ACC112 (cell line): ENCODE results near the gene XCR1.
"Not testable (repeated sequence)": the region's sequence is repeated elsewhere in the genome, so short reads cannot be mapped to it uniquely, and the experiment has no call there.

Source experiments
- H2AFZ ChIP-seq: fragments of 200-600 bp; sonication (generic); one replicate; pipeline ENCODE4 v1.6.0; 2017; ENCODE audit warnings: antibody characterized with exemption, low read length; ENCODE audit not compliant: unreplicated experiment
- H3K27ac ChIP-seq: fragments of 200-600 bp; sonication (generic); 2 replicates; pipeline ENCODE4 v1.5.1; 2014; ENCODE audit warnings: low read depth, mild to moderate bottlenecking, antibody characterized with exemption, low read length, moderate library complexity
- H3K27me3 ChIP-seq: fragments of 200-600 bp; sonication (generic); 2 replicates; pipeline ENCODE4 v1.6.1; 2014; ENCODE audit warnings: mild to moderate bottlenecking, antibody characterized with exemption, low read length, moderate library complexity, mixed read lengths; ENCODE audit not compliant: insufficient read depth
- H3K36me3 ChIP-seq: fragments of 200-600 bp; sonication (generic); 2 replicates; pipeline ENCODE4 v1.6.1; 2016; ENCODE audit warnings: mild to moderate bottlenecking, antibody characterized with exemption, low read length, moderate library complexity, mixed read lengths; ENCODE audit not compliant: insufficient read depth
- H3K4me1 ChIP-seq: fragments of 200-600 bp; sonication (generic); one replicate; pipeline ENCODE4 v1.6.1; 2016; ENCODE audit warnings: low read length, mixed read lengths; ENCODE audit not compliant: insufficient read depth, unreplicated experiment, control insufficient read depth
- H3K4me3 ChIP-seq: fragments of 200-600 bp; sonication (generic); 2 replicates; pipeline ENCODE4 v1.5.1; 2014; ENCODE audit warnings: mild to moderate bottlenecking, low read depth, low read length
- H3K79me2 ChIP-seq: fragments of 200-600 bp; sonication (generic); one replicate; pipeline ENCODE4 v1.6.0; 2016; ENCODE audit warnings: low read length; ENCODE audit not compliant: control insufficient read depth, unreplicated experiment, insufficient read depth

XCR1 gene

GRCh38 chr3:46061887-46062286 is 34.6 kb upstream of the XCR1 start:
- no peaks in the 10 kb centered on the region for H3K36me3 ChIP-seq
- no peak overlapping the region for H3K4me3 ChIP-seq
- H3K27me3 ChIP-seq: peaks cover 79% of the 10 kb centered on the region
- no peaks in the 10 kb centered on the region for H3K79me2 ChIP-seq
- no peaks in the 10 kb centered on the region for H3K4me1 ChIP-seq
- H2AFZ ChIP-seq: no peak overlapping the region
- H3K27ac ChIP-seq: no peak overlapping the region

GRCh38 chr3:46061108-46061720 is 33.9 kb upstream of the XCR1 start:
- Histone ChIP-seq H3K79me2 (no peaks in the 10 kb centered on the region), H3K4me1 (no peaks in the 10 kb centered on the region), H3K4me3 (no peak overlapping the region), H3K27ac (no peak overlapping the region), H3K27me3 (peaks cover 85% of the 10 kb centered on the region), H3K36me3 (no peaks in the 10 kb centered on the region), H2AFZ (no peak overlapping the region)

GRCh38 chr3:46060551-46060950 is 33.3 kb upstream of the XCR1 start:
- Histone ChIP-seq H3K27me3 (peaks cover 88% of the 10 kb centered on the region), H3K27ac (no peak overlapping the region), H3K79me2 (no peaks in the 10 kb centered on the region), H2AFZ (no peak overlapping the region), H3K36me3 (no peaks in the 10 kb centered on the region), H3K4me1 (no peaks in the 10 kb centered on the region), H3K4me3 (no peak overlapping the region)

- Histone ChIP-seq H3K4me3 (no peak overlapping the region), H3K36me3 (no peaks in the 10 kb centered on the region), H3K27me3 (peaks cover 90% of the 10 kb centered on the region), H3K27ac (no peak overlapping the region), H2AFZ (no peak overlapping the region), H3K79me2 (no peaks in the 10 kb centered on the region), H3K4me1 (no peaks in the 10 kb centered on the region)
These were observed 32.1 kb upstream of the XCR1 start for GRCh38 chr3:46059432-46059831.

- Histone ChIP-seq H3K4me3 (no peak overlapping the region), H3K4me1 (no peaks in the 10 kb centered on the region), H3K36me3 (no peaks in the 10 kb centered on the region), H3K27ac (no peak overlapping the region), H2AFZ (no peak overlapping the region), H3K27me3 (peaks cover 90% of the 10 kb centered on the region), H3K79me2 (no peaks in the 10 kb centered on the region)
These were observed 31.7 kb upstream of the XCR1 start for GRCh38 chr3:46058981-46059380.

- peaks cover 85% of the 10 kb centered on the region for H3K27me3 ChIP-seq
These were observed 30.4 kb upstream of the XCR1 start for GRCh38 chr3:46057716-46058115.

GRCh38 chr3:46056686-46057085 is 29.4 kb upstream of the XCR1 start:
- Histone ChIP-seq H3K4me3 (no peak overlapping the region), H3K27me3 (peaks cover 79% of the 10 kb centered on the region), H3K4me1 (no peaks in the 10 kb centered on the region), H3K27ac (no peak overlapping the region), H2AFZ (no peak overlapping the region), H3K36me3 (no peaks in the 10 kb centered on the region), H3K79me2 (no peaks in the 10 kb centered on the region)

More at GRCh38 chr3:46057716-46058115, 30.4 kb upstream of the XCR1 start:
- H2AFZ ChIP-seq: no peak overlapping the region
- H3K27ac ChIP-seq: no peak overlapping the region
- H3K79me2 ChIP-seq: no peaks in the 10 kb centered on the region
- H3K4me3 ChIP-seq: no peak overlapping the region
- no peaks in the 10 kb centered on the region for H3K36me3 ChIP-seq
- H3K4me1 ChIP-seq: no peaks in the 10 kb centered on the region

GRCh38 chr3:46053761-46054515 is 26.7 kb upstream of the XCR1 start:
- H3K4me1 ChIP-seq, H3K79me2 ChIP-seq, H3K36me3 ChIP-seq, H3K4me3 ChIP-seq, H2AFZ ChIP-seq, H3K27ac ChIP-seq: not testable (repeated sequence)
- H3K27me3 ChIP-seq: peaks cover 67% of the 10 kb centered on the region

GRCh38 chr3:46053265-46053664 is 26.0 kb upstream of the XCR1 start:
- peaks cover 60% of the 10 kb centered on the region for H3K27me3 ChIP-seq
- not testable (repeated sequence) for H3K4me1 ChIP-seq, H2AFZ ChIP-seq, H3K27ac ChIP-seq, H3K36me3 ChIP-seq, H3K4me3 ChIP-seq, H3K79me2 ChIP-seq

GRCh38 chr3:46052531-46052930 is 25.2 kb upstream of the XCR1 start:
- Histone ChIP-seq H3K27ac (no peak overlapping the region), H3K4me1 (no peaks in the 10 kb centered on the region), H3K79me2 (no peaks in the 10 kb centered on the region), H3K36me3 (no peaks in the 10 kb centered on the region), H2AFZ (no peak overlapping the region), H3K27me3 (peaks cover 53% of the 10 kb centered on the region), H3K4me3 (no peak overlapping the region)

- no peaks in the 10 kb centered on the region for H3K4me1 ChIP-seq
- no peaks in the 10 kb centered on the region for H3K79me2 ChIP-seq
- H2AFZ ChIP-seq: no peak overlapping the region
- H3K27me3 ChIP-seq: peaks cover 20% of the 10 kb centered on the region
- no peaks in the 10 kb centered on the region for H3K36me3 ChIP-seq
- no peak overlapping the region for H3K4me3 ChIP-seq
- H3K27ac ChIP-seq: no peak overlapping the region
These were observed 21.8 kb upstream of the XCR1 start for GRCh38 chr3:46049093-46049492.
